Activated CD4-positive, alpha-beta T cell treated with anti-CD3 and anti-CD28 coated beads, Interleukin-2, amount 50 U/mL, for 1 hour (primary cell): ENCODE results near the gene WIF1.

Source experiments
- DNase-seq: peaks from one replicate; pipeline ENCODE4 v3.0.0-alpha.2; 2020

Gene WIF1

GRCh38 chr12:65019696-65020234 lies 101.3 kb downstream of the WIF1 start:
- DNase-seq, result no peak

- no peak for DNase-seq
These were observed 104.0 kb downstream of the WIF1 start for GRCh38 chr12:65016881-65017650.

- no peak for DNase-seq
These were observed 105.3 kb downstream of the WIF1 start for GRCh38 chr12:65015850-65016249.

- DNase-seq, result no peak
These were observed 106.4 kb downstream of the WIF1 start for GRCh38 chr12:65014504-65015271.

- no peak for DNase-seq
These were observed 110.7 kb downstream of the WIF1 start for GRCh38 chr12:65010437-65010836.

GRCh38 chr12:65005716-65006115 lies 115.4 kb downstream of the WIF1 start:
- no peak for DNase-seq

GRCh38 chr12:65004270-65004669 lies 116.8 kb downstream of the WIF1 start:
- DNase-seq, result no peak
